Panc1 (cell line): Measurements from ENCODE around the gene ATP13A1. TPM values are rescaled to one million over a fixed set of nuclear protein-coding genes. Genes with fewer than 3 reads are reported as not detected.
A peak's percentile ranks its signal among the peaks of the same experiment; 100 is the strongest.

Experiments used
- ATAC-seq: fragments of 200-7000 bp; cut with Tn5 transposase; 2 replicates; pipeline ENCODE4 v1.9.1; 2020; ENCODE audit warnings: mild to moderate bottlenecking, moderate library complexity
- BruUV-seq: library from RNA; stranded (reverse); fragments of 400-500 nt; replicated peaks from 2 replicates; lab custom pipeline; 2021; lab: Mats Ljungman, UMichigan
- CTCF ChIA-PET: fragments of 300-600 bp; sonication (Branson Sonifier 250); formaldehyde crosslinking; loops from one replicate; lab custom pipeline; 2022; ENCODE audit warnings: antibody characterized with exemption; lab: Charles Lee
- POLR2A ChIA-PET: fragments of 300-600 bp; sonication (Branson Sonifier 250); formaldehyde crosslinking; loops from one replicate; lab custom pipeline; 2022; ENCODE audit warnings: antibody characterized with exemption; lab: Charles Lee
- DNase-seq: peaks from one replicate; pipeline ENCODE4 v3.0.0-alpha.2; 2010; ENCODE audit warnings: low read depth, low spot score
- H3K27ac ChIP-seq: 2 replicates; pipeline ENCODE4 v1.5.1; 2011; ENCODE audit warnings: mild to moderate bottlenecking, low read length, inconsistent platforms
- H3K27me3 ChIP-seq: fragments of 200-500 bp; sonication (Bioruptor generic); 2 replicates; pipeline ENCODE4 v1.6.0; 2014; ENCODE audit warnings: low read length, inconsistent platforms; ENCODE audit not compliant: control insufficient read depth, insufficient read depth
- H3K36me3 ChIP-seq: fragments of 200-500 bp; sonication (Bioruptor generic); 2 replicates; pipeline ENCODE4 v1.5.1; 2014; ENCODE audit warnings: inconsistent platforms, mild to moderate bottlenecking, low read length, moderate library complexity; ENCODE audit not compliant: control insufficient read depth, insufficient read depth
- H3K4me1 ChIP-seq: 2 replicates; pipeline ENCODE4 v1.5.1; 2011; ENCODE audit warnings: inconsistent platforms, mild to moderate bottlenecking, low read length, moderate library complexity; ENCODE audit not compliant: control insufficient read depth, insufficient read depth
- H3K4me3 ChIP-seq, 2 experiments: 2 replicates each; pipeline ENCODE4 v1.5.1; 2011 to 2012; ENCODE audit warnings: low read depth in 2 of 2, low read length in 2 of 2, mild to moderate bottlenecking in 2 of 2, inconsistent platforms in 1 of 2, moderate library complexity in 1 of 2
- H3K9me3 ChIP-seq: fragments of 200-500 bp; sonication (Bioruptor generic); 2 replicates; pipeline ENCODE4 v1.5.1; 2014; ENCODE audit warnings: low read depth, mild to moderate bottlenecking, inconsistent platforms, low read length, moderate library complexity; ENCODE audit not compliant: control insufficient read depth, insufficient read depth
- POLR2AphosphoS5 ChIP-seq: IDR thresholded peaks from 2 replicates; pipeline ENCODE4 v1.6.1; 2012; ENCODE audit warnings: mild to moderate bottlenecking, low read depth, low read length, moderate library complexity
- SIN3A ChIP-seq: IDR thresholded peaks from 2 replicates; pipeline ENCODE4 v1.6.1; 2012; ENCODE audit warnings: low read depth, mild to moderate bottlenecking, low read length, moderate library complexity, borderline replicate concordance; ENCODE audit not compliant: insufficient read depth
- TCF7L2 ChIP-seq: IDR thresholded peaks from 2 replicates; pipeline ENCODE4 v1.6.1; 2011; ENCODE audit warnings: mild to moderate bottlenecking, low read depth, low read length, inconsistent platforms
- in situ Hi-C: cut with HindIII; loops from 2 replicates; pipeline ENCODE4 v1.10.0; 2016; ENCODE audit warnings: low sequenced_read_pairs, low pct_unique_long_range_greater_than_20kb
- intact Hi-C: fragments of 100-400 bp; cut with micrococcal nuclease; formaldehyde crosslinking; loops from one replicate; pipeline ENCODE4 v1.10.0; 2022; ENCODE audit not compliant: unreplicated experiment
- total RNA-seq: library from RNA; stranded (reverse); gene quantifications from one replicate; pipeline ENCODE4 v1.2.1, GENCODE V29; 2021; ENCODE audit not compliant: unreplicated experiment
- TF ChIP-seq, protein P1 (sequence below), 2 experiments: IDR thresholded peaks; 2 replicates each; pipeline ENCODE4 v1.6.1; 2011 to 2012; ENCODE audit warnings: low read depth in 2 of 2, control low read depth in 1 of 2, low read length in 1 of 2, mild to moderate bottlenecking in 1 of 2, moderate library complexity in 1 of 2; ENCODE audit not compliant: insufficient read depth in 1 of 2
- TF ChIP-seq, protein P2 (sequence below): fragments of 450-650 bp; IDR thresholded peaks from 2 replicates; pipeline ENCODE4 v1.5.1; 2017; ENCODE audit warnings: mild to moderate bottlenecking

ATP13A1 gene
- total RNA-seq, 1 experiment from 2014 or later, result 62.3 TPM

DNA sequence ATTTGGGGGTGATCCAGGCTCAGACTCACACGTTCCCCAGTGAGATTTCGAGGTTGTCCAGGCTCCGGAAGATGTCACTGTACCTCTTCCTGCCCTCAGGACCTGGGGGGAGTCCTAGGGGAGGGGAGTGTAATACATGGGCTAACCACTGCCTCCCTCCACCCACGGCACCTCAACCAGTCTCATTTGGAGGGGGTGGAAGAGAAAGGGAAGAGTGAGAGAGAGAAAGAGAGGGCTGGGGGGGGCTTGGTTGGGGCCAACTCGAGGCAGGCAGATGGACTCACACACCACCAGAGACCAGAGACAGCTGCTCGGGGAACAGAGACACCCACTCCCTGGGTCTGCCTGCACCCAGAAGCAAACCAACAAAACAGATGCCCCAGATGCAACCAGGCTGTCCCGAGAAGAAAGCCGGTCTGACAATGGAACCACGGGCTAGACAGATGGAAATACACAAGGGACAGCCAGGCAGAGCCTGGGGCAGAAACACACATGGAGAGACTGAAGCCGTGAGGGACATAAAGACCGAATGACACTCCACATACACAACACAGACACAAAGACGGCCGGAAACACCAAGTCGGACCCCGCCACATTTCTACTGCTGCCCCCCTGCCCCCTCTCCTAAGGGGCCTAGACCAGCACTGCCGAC, 20.8 kb downstream of the ATP13A1 start:
- DNase-seq (no peak), ATAC-seq (peak; percentile 22)
- ChIA-PET CTCF (no interaction called here), POLR2A (no interaction called here)
- H3K27ac ChIP-seq, result peak overlapping the region; percentile 79
- intact Hi-C loops, result loop anchor here (10.0 kb wide), 1 partner anchor 108 kb away; the partner anchor contains the start of gene CILP2
- in situ Hi-C loops, result no loop called here
- no TSS peak for BruUV-seq
- H3K4me1 ChIP-seq, result no peaks in the 10 kb centered on the region; the same call in 1 of the 2 replicates
- no peak for TF ChIP-seq SIN3A
- TF ChIP-seq TCF7L2, result no peak
- no peak for TF ChIP-seq POLR2AphosphoS5
- TF ChIP-seq, protein P1, sequence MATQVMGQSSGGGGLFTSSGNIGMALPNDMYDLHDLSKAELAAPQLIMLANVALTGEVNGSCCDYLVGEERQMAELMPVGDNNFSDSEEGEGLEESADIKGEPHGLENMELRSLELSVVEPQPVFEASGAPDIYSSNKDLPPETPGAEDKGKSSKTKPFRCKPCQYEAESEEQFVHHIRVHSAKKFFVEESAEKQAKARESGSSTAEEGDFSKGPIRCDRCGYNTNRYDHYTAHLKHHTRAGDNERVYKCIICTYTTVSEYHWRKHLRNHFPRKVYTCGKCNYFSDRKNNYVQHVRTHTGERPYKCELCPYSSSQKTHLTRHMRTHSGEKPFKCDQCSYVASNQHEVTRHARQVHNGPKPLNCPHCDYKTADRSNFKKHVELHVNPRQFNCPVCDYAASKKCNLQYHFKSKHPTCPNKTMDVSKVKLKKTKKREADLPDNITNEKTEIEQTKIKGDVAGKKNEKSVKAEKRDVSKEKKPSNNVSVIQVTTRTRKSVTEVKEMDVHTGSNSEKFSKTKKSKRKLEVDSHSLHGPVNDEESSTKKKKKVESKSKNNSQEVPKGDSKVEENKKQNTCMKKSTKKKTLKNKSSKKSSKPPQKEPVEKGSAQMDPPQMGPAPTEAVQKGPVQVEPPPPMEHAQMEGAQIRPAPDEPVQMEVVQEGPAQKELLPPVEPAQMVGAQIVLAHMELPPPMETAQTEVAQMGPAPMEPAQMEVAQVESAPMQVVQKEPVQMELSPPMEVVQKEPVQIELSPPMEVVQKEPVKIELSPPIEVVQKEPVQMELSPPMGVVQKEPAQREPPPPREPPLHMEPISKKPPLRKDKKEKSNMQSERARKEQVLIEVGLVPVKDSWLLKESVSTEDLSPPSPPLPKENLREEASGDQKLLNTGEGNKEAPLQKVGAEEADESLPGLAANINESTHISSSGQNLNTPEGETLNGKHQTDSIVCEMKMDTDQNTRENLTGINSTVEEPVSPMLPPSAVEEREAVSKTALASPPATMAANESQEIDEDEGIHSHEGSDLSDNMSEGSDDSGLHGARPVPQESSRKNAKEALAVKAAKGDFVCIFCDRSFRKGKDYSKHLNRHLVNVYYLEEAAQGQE (IDR thresholded peaks at IDR 0.05; ENCODE audit: insufficient read depth in 1 of 2, low read depth in 2 of 2, low read length in 1 of 2), result no peak
- TF ChIP-seq, protein P2, sequence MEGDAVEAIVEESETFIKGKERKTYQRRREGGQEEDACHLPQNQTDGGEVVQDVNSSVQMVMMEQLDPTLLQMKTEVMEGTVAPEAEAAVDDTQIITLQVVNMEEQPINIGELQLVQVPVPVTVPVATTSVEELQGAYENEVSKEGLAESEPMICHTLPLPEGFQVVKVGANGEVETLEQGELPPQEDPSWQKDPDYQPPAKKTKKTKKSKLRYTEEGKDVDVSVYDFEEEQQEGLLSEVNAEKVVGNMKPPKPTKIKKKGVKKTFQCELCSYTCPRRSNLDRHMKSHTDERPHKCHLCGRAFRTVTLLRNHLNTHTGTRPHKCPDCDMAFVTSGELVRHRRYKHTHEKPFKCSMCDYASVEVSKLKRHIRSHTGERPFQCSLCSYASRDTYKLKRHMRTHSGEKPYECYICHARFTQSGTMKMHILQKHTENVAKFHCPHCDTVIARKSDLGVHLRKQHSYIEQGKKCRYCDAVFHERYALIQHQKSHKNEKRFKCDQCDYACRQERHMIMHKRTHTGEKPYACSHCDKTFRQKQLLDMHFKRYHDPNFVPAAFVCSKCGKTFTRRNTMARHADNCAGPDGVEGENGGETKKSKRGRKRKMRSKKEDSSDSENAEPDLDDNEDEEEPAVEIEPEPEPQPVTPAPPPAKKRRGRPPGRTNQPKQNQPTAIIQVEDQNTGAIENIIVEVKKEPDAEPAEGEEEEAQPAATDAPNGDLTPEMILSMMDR, result no peak
- peak overlapping the region; percentile 76 to 79 for H3K4me3 ChIP-seq
- H3K9me3 ChIP-seq, result no peaks in the 10 kb centered on the region
- peaks cover 3% of the 10 kb centered on the region; the same call in 1 of the 2 replicates for H3K36me3 ChIP-seq
- H3K27me3 ChIP-seq, result no peaks in the 10 kb centered on the region

DNA sequence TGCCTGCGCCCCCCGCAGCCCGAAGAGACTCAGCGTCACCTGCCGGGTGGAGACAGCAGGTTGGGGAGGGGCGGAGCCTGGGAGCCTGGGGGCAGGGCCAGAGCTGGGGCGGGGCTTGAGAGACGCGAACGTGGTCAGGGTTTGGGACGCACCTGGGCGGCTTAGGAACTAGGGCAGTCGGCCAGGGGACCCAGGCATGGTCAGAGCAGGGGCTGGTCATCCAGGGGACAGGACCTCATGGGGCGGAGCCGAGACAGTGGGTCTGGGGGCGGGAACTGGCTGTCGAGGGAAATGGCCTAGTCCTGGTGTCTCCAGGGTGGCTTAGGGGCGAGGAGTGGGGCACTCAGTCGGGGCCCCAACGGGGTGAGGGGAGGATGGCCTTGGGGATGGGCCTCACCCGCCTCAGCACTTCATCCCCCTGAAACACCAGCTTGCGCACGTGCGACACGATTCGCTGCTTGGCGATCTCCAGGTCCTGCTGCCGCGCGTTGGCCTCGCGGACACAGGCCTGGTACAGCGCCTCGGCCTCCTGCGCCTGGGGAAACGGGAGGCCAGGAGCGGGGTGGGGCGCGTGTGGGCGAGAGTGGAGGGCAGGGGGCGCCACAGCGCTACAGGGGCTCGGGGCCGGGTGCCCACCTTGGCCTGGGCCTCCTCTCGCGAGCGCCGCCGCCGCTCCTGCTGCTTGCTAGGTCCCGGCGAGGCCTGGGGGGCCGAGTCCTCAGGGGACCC, 25.8 kb downstream of the ATP13A1 start:
- BruUV-seq, result no TSS peak
- POLR2A ChIA-PET, result no interaction called here
- H3K4me1 ChIP-seq, result no peaks in the 10 kb centered on the region

More for the DNA sequence above, 25.8 kb downstream of the ATP13A1 start:
- TF ChIP-seq TCF7L2 (no peak), POLR2AphosphoS5 (no peak), SIN3A (no peak)
- TF ChIP-seq, protein P2, result no peak; the same call in 1 of the 2 replicates
- TF ChIP-seq, protein P1 (IDR thresholded peaks at IDR 0.05; ENCODE audit: insufficient read depth in 1 of 2, low read depth in 2 of 2, low read length in 1 of 2), result no peak
- intact Hi-C loops, result no loop called here
- no peaks in the 10 kb centered on the region for H3K9me3 ChIP-seq
- no peak overlapping the region for H3K27ac ChIP-seq
- H3K27me3 ChIP-seq, result no peaks in the 10 kb centered on the region
- CTCF ChIA-PET, result no interaction called here
- no peak for DNase-seq
- in situ Hi-C loops, result no loop called here
- no peak overlapping the region for H3K4me3 ChIP-seq
- no peak for ATAC-seq
- H3K36me3 ChIP-seq, result no peaks in the 10 kb centered on the region
